NCI-H2227 treated with DMSO at 0.1 percent for 48 hours (cell line): ENCODE measurements around the gene UBR2.

Source experiments
- DNase-seq: peaks from one replicate; lab custom pipeline; 2025; lab: John Stamatoyannopoulos, UW

UBR2 gene

DNA sequence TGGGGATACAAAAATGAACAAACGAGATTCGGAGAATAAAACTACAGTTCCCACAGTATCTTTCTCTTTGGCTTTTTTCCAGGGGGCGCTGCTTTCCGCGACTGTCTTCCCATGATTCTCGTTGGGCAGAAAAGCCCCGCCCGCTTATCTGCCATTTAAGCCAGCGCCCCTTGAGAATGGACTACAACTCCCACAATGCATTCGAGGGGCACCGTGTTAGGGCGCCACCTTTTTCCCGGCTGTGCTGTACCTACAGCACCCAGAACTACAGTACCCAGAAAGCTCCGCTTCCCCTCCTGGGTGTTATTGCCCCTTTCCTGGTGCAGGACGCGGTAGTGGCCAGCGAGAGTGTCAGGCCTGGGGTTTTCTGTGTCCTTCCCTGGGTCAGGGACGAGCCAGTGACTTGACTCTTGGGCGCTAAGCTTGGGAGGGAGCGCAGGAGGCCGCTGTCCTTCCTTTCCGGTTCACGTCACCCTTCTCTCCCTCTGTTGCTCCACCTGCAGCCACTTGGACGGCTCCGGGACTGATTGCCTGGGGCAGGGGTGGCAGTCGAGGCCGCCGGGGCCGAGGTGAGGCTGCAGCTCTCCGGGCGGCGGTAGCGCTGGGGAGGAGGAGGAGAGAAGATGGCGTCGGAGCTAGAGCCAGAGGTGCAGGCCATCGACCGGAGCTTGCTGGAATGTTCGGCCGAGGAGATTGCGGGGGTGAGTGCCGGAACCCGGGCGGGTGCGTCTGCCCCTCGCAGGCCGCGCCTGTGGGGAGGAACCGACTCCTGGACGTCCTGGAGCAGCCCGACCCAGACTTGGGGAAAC, at the start of gene UBR2:
Gene UBR2 (plus strand): TSS at position 333 of the 809 bp plus-strand sequence. CDS start 291 bp downstream, at position 624.
- peak; percentile 94 for DNase-seq

DNA sequence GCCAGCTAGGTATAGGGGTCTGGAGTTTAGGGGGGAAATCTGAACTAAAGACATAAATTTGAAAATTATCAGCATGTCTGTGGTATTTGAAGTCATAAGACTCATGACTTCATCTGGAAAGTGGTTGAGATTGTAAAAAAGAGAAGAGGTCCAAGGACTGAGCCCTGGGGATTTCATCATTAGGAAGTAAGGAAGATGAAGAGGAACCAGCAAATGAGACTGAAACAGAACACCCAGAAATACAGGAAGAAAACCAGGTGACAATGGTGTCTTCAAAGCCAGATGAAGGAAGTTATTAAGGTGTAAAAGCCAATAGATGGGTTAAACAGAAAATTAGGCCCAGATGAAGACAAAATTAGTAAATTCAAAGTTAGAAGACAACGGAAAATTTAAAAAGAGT, 49.1 kb upstream of the UBR2 start:
- DNase-seq, result no peak

DNA sequence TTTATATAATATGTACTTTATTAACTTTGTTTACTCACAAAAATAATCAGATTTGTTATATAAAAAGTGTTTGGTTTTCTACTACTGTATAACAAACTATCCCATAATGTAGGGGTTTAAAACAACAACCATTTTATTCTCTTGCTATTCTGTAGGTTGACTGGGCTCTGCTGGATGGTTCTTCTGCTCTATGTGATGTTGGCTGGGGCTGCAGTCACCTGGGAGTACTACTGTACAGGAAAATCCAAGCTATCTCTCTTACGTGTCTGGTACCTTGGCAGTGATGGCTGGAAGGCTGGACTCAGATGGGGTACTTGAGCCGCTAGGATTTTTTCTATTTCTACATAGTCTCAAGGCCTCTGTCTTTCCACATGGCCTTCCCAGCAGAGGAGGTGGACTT, 44.0 kb upstream of the UBR2 start:
- no peak for DNase-seq

DNA sequence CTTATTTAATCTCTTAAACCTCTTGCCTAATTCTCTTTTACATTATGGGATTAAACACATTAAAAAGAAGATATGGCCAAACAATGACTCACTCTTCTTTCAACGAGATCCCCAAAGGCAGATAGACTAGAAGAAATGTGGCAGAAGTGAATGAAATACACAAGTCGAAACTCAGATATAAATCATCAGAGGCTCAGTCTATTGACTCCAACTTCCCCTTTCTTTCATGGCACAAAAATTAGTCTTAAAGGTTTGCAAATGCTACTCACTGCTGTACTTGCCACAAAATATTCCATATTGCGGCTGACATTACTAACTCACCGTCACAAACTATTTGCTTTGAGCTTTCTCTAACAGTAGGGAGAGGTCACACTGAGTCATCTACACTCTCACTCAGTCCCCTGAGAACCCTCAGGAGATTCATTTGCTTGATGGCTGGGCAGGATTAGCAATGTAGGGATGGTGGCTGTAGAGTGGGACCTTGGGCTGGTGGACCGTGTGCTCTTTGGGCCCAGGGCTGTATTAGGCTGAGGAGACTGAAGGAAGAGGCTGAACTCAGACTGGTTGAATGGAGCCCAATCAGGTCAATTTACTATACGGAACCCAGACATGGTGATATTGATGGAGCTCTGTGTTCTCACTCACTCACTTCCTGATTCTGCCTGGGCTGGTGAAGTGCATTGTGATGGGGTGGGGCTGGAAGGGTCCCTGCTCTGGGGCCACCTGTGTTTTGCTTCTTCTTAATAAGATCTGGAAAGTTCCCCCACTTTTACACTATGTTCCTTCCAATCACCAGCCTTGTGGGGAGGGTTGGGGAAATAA, 42.8 kb upstream of the UBR2 start:
- DNase-seq, result no peak

DNA sequence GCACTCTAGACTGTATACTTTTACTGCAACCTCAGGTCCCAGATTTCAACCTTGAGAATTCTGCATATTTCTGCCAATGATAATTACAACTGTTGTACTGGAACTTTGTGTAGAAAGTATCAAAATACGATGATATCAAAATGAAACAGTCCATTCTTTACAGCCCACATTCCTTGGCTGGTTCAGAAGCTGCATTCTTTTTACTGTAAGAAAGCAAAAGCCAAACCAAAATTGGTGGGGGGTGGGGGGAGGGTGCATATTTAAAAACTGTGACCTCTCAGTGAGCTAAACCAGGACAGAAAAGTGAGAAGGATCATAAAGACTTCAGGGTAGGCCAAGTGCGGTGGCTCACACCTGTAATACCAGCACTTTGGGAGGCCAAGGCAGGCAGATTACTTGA, 41.8 kb upstream of the UBR2 start:
- no peak for DNase-seq

DNA sequence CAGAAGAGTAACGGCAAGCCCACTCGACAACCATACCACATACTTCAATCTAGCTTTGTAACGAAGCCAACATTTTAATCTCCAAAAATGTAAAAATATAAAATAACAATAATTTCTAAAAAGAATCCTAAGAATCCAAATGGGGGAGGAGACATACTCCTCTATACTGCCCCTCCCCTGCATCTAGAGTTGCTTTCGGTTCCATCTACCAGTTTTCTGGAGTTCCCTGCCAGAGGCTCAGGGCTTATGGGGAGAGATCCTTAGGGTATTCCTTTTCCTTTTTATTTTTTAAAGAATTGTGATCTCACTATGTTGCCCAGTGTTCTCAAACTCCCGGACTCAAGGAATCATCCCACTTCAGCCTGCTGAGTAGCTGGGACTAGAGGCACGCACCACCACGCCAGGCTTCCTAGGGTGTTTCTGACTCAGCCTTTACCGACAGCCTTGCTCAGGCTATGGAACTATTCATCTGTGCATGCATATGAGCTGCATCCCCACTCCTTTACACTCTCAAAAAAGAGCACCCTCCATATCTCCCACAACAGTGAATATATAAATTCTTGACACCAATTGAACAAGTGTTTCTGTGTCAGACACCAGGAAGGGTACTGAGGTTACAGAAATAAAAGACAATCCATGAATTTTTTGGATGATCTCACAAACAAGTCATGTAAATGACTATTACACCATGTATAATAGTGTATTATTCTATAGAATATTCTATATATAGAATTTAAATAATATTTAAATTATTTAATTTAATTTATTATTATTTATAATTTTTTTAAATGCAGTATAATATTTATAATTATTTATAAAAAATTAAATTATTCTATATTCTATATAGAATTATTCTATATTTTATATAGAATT, 40.7 kb upstream of the UBR2 start:
- no peak for DNase-seq

DNA sequence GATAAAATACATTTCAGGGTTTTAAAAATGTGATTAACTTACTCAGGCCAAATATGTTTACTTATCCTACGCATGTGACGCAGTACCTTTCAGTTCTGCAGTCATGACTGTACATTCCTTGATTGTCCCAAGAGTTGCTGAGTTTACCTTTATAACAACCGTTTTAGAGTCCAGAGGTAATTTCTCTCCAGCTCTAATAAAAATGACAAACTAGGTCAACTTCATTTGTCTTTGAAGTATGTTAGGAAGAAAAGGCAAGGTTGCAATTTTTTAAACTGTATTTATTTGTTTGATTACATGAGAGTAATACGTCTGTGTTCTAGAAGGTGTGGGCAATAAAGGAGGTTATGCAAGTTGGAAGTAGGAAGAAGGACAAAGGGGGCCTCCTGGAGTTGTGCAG, 38.6 kb upstream of the UBR2 start:
- no peak for DNase-seq

DNA sequence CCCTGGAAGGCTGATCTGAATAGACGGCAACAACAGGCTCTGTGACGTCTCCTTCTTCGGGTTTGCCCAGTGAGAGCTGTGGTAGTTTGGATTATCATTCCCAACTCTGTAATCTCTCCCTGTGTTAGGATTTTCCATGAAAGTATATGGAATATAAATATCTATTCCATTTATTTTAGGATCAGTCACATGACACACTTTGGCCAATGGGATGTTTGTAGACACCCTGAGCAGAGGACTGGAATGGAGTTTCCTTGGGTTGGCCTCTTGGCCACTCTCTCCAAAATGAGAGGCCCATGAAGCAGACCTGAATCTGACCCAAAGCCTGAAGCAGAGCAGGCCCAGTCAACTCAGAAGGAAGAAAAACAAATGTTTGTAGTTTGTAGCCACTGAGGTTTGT, 37.2 kb upstream of the UBR2 start:
- no peak for DNase-seq

DNA sequence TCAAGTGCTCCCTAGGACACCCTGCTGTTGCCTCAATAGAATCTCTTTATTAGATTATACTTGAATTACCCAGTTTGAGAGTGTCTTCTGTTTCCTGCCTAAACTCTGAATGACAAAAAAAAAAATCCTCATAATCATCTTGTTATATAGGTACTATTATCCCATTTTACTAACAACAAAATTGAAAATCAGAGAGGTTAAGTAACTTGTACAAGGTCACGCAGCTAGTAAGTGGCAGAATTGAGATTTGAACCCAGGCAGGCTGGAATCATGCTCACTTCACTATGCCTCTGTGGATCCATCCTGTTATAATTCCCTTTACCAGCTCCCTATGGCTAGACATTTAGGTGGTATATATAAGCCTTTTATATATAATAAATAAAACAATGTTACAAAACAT, 36.6 kb upstream of the UBR2 start:
- no peak for DNase-seq

DNA sequence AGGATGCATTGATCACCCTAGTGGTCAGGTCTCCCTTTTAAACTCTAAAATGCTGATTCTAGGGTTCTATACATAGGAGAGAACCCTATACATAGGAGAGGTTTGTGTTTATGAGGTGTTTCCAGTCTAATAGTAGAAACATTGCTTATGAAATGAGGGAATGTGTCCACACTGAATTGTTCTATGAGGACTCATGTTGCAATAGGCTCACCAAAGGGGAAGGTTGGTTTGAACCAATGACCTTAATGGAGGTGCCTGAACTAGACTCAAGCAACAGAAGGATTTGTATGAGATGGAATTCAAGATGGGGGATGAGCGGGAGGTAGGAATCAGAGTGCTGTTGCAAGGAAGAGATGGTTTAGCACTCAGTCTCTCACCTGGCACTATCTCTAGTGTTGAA, 33.5 kb upstream of the UBR2 start:
- DNase-seq, result no peak

DNA sequence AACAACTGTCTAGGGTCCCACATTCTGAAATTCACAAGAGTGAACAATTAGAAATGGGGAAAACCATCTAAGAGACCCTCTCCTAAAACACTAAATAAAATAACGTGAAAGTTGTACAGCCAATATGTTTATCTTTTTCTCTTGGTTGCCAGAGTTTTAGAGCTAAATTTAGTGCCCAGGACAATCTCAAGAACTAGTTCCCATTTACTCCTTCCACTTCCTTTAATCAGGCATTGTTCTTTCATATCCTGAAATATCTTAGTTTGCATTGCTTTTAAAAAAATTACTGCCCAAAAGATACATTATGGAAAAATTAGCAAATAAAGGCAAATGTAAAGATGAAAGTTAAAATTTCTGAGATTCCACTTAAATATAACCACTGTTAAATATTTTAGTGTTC, 33.1 kb upstream of the UBR2 start:
- no peak for DNase-seq

DNA sequence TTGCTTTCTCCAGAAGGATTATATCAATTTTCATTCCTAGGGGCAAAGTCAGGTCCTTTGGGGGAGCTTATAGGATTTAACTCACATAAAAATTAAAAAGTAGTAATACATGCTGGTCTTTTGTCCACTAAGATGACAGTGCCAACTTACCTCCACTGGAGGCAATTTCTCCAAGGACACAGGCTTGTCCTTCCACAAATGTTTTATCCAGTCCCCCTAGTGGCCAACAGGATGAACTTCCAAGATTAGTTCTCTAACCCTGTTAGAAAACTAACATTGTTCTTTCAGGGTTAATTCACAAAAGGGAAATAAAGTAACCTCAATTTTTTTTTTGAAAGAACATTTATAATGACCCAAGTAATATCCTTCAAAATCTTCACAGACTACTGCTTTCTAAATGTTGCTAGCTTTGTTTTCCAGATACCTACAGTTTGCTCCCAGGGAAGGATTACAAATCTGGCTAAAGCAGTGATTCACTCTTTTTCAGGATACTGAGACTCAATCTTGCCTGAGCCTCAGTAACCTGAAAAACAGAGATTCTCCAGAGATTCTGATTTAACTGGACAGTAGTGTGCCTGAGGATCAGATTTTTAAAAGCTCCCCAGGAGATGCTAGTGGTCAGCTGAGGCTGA, 31.7 kb upstream of the UBR2 start:
- DNase-seq, result peak; percentile 11

DNA sequence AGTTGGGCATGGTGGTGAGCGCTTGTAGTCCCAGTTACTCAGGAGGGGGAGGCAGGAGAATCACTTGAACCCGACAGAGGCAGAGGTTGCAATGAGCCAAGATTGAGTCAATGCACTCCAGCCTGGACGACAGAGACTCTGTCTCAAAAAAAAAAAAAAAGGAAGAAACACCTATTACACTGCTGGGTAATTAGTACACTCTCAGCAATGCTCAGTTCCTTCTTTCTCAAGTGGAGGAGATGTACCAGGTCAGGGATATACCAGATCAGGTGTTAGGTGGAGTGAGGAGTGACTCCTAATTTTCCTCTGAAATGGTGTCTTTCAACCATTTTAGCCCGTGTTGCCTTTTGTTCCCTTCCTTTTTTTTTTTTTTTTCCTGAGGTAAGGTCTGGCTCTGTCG, 30.0 kb upstream of the UBR2 start:
- no peak for DNase-seq

DNA sequence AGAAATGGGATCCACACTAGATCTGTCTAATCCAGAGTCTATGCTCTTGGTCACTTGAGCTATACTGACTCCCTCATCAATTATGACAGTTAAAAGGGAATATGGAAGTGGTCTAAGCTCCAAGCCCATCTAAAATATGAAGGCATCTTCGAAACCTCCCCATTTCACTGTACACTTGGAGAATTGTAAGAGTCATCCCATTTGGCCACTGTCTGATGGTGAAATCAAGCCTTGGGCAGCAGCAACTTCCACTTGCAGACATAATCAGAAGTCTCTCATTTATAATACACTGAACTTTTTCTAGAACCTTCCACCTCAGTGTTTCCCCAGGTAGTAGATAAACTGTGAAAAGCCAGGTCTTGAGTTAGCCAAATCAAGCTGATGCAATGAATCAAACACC, 26.3 kb upstream of the UBR2 start:
- no peak for DNase-seq

DNA sequence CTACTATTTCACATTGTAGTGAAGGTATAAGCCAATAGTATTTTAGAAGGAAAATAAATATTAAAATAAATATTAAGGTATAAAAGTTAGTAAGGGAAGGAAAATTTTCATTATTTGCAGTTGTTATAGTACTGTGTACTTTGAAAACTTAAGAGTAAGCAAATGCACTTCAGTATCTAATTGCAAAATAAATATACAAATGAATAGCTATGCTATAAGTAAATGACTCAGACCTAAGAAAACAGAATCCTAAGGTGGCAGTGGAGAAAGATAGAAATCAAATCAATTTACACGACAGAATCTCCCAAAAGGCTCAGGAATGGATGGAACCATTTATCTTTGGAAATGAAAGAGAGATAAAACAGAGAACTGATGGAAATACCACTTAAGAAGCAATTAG, 24.7 kb upstream of the UBR2 start:
- no peak for DNase-seq

DNA sequence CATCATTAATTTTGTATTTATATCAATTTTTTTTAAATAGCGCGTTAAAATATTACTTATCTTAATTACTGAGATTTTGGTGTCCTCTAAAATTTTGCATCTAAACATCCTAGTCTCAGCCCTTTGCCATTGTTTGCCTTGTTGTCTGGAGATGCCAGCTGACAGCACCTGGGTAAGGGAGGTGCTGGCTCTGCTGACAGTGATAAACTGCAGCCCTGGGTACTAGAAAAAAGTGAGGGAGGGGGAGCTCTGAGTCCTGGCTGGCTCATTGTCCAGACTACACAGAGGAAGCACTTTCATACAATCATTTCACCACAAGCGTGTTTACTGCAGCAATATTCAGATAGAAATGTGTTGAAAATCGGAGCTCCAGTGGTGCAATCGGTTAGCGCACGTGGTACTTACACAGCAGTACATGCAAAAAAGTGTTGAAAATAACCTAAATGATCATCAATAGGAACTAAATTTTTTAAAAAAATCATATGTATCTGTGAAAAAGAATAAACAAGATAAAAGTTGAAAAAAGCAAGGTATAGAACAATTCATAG, 18.5 kb upstream of the UBR2 start:
- DNase-seq, result no peak

DNA sequence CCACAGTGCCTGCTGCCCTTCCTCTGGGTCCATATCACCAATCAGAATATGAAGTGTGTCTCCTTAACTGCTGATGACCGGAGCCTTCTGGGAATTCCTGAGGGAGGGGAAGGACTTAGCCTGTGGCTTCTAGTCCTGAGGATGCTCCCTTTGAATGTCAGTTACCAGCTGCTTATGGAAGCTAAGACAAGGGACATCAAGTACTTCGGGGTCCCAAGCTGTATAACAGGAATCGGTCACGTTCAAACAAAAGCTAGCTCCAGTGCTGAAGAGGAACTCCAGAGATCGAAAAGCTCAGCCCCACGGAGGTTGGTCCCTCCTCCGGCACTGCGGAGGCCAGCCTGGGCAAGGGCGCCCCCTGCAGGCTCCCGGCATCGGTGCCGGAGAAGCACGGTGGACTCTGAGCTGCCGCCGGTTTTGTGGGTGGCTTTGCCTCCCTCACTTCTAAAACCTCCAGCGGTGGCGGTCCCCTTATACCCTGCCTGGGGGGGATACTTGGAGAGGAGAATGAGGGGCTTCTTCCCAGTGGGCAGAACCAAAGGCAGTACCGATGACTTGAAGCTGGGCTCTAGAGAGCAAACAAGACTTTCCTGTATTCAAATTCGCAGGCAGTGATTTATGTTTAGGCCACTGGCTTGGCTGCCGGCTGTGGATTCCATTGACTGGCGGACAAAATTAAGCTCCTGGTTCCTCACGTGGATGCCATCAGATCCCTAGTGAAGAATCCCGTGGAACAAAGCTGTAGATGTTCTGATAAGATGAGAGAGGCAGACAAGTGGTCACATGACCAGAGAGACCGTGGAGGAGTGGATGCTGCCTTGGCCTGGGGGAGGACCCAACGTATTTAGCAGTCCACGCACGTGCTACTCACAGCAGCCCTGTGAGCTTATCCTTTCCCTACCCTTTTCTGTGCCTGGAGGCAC, 16.2 kb upstream of the UBR2 start:
- peak; percentile 84 for DNase-seq

DNA sequence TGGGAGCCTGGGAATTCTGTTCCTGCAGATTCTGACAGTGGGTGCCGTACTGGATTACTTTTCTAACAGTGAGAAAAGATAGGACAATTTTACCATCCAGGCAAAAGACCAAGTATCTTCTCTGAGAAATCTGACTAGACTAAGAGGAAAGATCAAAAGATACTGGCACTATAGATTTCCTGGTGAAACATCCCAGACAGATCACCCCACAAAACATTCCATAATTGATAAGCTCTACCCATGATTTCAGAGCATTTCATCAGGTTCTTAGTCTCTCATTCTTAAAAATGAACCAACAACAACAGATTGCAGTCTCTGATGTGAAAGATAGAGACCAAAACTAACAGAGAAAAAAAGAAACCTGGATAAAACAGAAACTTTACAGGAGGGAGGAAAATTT, 13.6 kb upstream of the UBR2 start:
- no peak for DNase-seq

DNA sequence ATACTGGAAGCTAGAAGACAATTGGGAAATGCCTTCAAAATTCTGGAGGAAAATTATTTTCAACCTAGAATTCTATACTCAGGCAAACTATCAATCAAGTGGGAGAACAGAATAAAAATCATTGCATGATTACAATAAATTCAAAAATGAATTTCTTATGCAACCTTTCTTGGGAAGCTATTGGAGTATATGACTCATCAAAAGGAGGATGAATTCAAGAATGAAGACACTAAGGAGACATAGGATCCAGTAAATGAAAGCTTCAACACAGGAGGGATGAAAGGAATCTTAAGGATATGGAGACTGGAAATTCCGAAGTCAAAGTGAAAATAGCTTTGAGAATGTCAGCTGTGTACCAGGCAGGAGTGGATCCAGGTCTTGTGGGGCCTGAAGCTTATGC, 12.6 kb upstream of the UBR2 start:
- DNase-seq, result no peak

DNA sequence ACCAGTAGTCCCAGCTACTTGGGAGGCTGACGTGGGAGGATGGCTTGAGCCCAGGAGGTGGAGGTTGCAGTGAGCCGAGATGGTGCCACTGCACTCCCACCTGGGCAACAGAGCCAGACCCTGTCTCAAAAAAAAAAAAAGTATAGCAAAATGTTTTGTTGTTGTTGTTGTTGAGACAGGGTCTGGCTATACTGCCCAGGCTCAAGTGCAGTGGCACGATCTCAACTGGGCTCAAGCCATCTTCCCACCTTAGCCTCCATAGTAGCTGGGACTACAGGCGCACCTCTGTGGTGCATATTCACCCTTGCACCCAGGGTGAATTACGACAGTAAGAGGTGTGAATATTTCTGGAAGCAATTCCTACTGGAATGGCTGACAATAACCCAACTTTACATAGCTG, 11.4 kb upstream of the UBR2 start:
- no peak for DNase-seq
